ENCODE data around the gene MRPL48. TPM values are rescaled to one million over a fixed set of nuclear protein-coding genes. Genes with fewer than 3 reads are reported as not detected.

Gene MRPL48
- total and polyA plus RNA-seq, 10 of the 15 experiments (the other 5 are each of a cell fraction or from before 2014, with no cell fraction given): 46.7 to 159 (median 83.4) TPM

DNA sequence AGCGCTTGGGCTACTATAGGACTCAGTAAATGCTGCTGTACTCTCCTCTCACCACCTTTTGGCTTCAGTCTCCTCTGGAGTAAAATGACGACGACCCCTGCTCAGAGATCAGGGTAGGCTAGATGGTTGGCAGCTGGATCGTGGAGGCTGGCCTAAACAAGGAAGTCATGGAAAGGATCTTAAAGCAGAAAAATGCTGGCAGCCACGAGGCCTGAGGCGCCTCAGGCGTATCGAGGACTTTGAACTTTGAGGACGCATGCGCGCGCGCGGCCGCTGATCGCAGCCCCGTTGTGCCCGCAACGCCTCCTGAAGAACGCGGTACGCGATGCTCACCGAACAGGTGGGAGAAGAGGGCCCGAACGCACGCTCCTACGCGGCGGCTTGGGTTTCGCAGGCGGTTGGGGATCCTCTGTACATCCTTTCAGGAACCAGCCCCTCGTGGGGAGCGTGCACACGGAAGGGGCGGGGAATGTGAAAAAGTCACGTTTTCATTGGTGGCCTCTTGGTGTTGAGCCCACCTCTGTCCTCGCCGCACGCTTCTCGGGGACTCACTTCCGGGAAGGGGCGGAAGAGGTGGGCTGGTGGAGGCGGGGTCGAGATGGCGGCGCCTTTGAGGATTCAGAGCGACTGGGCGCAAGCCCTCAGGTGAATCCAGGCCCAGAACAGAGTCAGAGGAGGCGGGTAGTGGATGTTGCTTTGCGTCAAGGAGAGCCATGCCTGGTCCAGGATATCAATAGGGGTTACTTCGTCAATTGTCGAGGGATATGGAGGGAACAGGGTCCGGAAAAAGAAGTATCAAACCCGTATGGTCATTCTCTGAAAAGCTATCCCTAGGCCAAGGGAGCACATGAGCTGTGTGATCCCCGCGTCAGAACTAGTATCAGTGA lies 89.0 kb downstream of the MRPL48 start, which contains the start of the genes COA4 and PAAF1 (continued):
- peak in 1 of 2 experiments; percentile 76; a peak in 2 of 3 replicates for TF ChIP-seq EGR1 (IDR thresholded peaks at IDR 0.05; ENCODE audit: borderline replicate concordance in 1 of 2, low read depth in 2 of 2, low read length in 2 of 2)
- TF ChIP-seq POU2F2 (IDR thresholded peaks at IDR 0.05; ENCODE audit: borderline replicate concordance, low read depth, low read length): peak; percentile 69
- TF ChIP-seq GATAD2B (conservative IDR thresholded peaks at IDR 0.05; ENCODE audit: low read depth): peak; percentile 79
- peak; percentile 35; the same call in 1 of the 2 replicates for TF ChIP-seq BACH1 (IDR thresholded peaks at IDR 0.05; ENCODE audit: borderline replicate concordance)
- TF ChIP-seq ZNF687 (IDR thresholded peaks at IDR 0.05): peak; percentile 64
- TF ChIP-seq IKZF1 (conservative IDR thresholded peaks at IDR 0.05): peak; percentile 93
- peak; percentile 95 for TF ChIP-seq POLR2AphosphoS5 (IDR thresholded peaks at IDR 0.05; ENCODE audit: low read length)
- TF ChIP-seq ZZZ3 (IDR thresholded peaks at IDR 0.05; ENCODE audit: control insufficient read depth, insufficient read length, low read depth): no peak
- TF ChIP-seq, protein P1, sequence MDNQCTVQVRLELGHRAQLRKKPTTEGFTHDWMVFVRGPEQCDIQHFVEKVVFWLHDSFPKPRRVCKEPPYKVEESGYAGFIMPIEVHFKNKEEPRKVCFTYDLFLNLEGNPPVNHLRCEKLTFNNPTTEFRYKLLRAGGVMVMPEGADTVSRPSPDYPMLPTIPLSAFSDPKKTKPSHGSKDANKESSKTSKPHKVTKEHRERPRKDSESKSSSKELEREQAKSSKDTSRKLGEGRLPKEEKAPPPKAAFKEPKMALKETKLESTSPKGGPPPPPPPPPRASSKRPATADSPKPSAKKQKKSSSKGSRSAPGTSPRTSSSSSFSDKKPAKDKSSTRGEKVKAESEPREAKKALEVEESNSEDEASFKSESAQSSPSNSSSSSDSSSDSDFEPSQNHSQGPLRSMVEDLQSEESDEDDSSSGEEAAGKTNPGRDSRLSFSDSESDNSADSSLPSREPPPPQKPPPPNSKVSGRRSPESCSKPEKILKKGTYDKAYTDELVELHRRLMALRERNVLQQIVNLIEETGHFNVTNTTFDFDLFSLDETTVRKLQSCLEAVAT (IDR thresholded peaks at IDR 0.05): peak; percentile 21; the same call in 1 of the 2 replicates
- peak; percentile 25; the same call in 1 of the 2 replicates for TF ChIP-seq RB1 (IDR thresholded peaks at IDR 0.05; ENCODE audit: borderline replicate concordance)
- peak; percentile 76; the same call in 1 of the 2 replicates for TF ChIP-seq SMAD5 (IDR thresholded peaks at IDR 0.05; ENCODE audit: low read depth)
- peak; percentile 59; the same call in 1 of the 2 replicates for TF ChIP-seq CREM (IDR thresholded peaks at IDR 0.05; ENCODE audit: low read depth)
- TF ChIP-seq BHLHE40 (IDR thresholded peaks at IDR 0.05; ENCODE audit: borderline replicate concordance in 1 of 2, low read depth in 2 of 2, low read length in 1 of 2): peak; percentile 93 to 96
- TF ChIP-seq E4F1 (IDR thresholded peaks at IDR 0.05; ENCODE audit: borderline replicate concordance, partially characterized antibody): peak; percentile 85
- peak; percentile 58 for TF ChIP-seq NRF1 (conservative IDR thresholded peaks at IDR 0.05; ENCODE audit: low read depth, low read length)
- TF ChIP-seq GABPA (IDR thresholded peaks at IDR 0.05; ENCODE audit: low read depth): peak; percentile 93
